Body of pancreas (tissue), 4 donors: ENCODE results near the gene IGSF21.

Experiments used
- POLR2A ChIP-seq, 3 donors: fragments of 450-650 bp; IDR thresholded peaks; one replicate each; pipeline ENCODE4 v1.6.1; 2016; ENCODE audit warnings: antibody characterized with exemption in 3 of 3, mild to moderate bottlenecking in 2 of 3
- TF ChIP-seq, protein P1 (sequence below), 7 experiments: fragments of 450-650 bp in 4 of 7; fragments of 200-600 bp in 3 of 7; sonication (generic) in 3 of 7; IDR thresholded peaks; one replicate each; pipeline ENCODE4 v1.5.1; 2016 to 2019; ENCODE audit warnings: antibody characterized with exemption in 7 of 7

- TF ChIP-seq, protein P1, sequence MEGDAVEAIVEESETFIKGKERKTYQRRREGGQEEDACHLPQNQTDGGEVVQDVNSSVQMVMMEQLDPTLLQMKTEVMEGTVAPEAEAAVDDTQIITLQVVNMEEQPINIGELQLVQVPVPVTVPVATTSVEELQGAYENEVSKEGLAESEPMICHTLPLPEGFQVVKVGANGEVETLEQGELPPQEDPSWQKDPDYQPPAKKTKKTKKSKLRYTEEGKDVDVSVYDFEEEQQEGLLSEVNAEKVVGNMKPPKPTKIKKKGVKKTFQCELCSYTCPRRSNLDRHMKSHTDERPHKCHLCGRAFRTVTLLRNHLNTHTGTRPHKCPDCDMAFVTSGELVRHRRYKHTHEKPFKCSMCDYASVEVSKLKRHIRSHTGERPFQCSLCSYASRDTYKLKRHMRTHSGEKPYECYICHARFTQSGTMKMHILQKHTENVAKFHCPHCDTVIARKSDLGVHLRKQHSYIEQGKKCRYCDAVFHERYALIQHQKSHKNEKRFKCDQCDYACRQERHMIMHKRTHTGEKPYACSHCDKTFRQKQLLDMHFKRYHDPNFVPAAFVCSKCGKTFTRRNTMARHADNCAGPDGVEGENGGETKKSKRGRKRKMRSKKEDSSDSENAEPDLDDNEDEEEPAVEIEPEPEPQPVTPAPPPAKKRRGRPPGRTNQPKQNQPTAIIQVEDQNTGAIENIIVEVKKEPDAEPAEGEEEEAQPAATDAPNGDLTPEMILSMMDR (IDR thresholded peaks at IDR 0.05), result peak; percentile 25 to 54 (median 44)
- TF ChIP-seq POLR2A (IDR thresholded peaks at IDR 0.05), result no peak
Observed at GRCh38 chr1:18234790-18235242, 127.2 kb downstream of the IGSF21 start.
